GM13977 (cell line): ENCODE results near the gene CD84.
"Not testable (repeated sequence)": the region's sequence is repeated elsewhere in the genome, so short reads cannot be mapped to it uniquely, and the experiment has no call there.

ENCODE experiments used
- DNase-seq: peaks from one replicate; pipeline ENCODE4 v3.0.0; 2012; ENCODE audit warnings: low spot score
- in situ Hi-C: fragments of 300-500 bp; cut with MboI; formaldehyde crosslinking; loops from one replicate; pipeline ENCODE4 v1.12.0; 2022; ENCODE audit warnings: low sequenced_read_pairs, low pct_unique_long_range_greater_than_20kb, mixed read lengths, inconsistent platforms; ENCODE audit not compliant: unreplicated experiment
- TF ChIP-seq, protein P1 (sequence below): IDR thresholded peaks from 2 replicates; pipeline ENCODE4 v1.5.1; 2012; ENCODE audit warnings: mild to moderate bottlenecking, control low read depth; ENCODE audit not compliant: insufficient read depth; ENCODE audit errors: extremely low read depth, missing control alignments

Gene CD84

GRCh38 chr1:160567858-160568682 lies 11.2 kb downstream of the CD84 start:
- no peak for DNase-seq
- in situ Hi-C loops = no loop called here

GRCh38 chr1:160567341-160567740 lies 12.0 kb downstream of the CD84 start:
- TF ChIP-seq, protein P1, sequence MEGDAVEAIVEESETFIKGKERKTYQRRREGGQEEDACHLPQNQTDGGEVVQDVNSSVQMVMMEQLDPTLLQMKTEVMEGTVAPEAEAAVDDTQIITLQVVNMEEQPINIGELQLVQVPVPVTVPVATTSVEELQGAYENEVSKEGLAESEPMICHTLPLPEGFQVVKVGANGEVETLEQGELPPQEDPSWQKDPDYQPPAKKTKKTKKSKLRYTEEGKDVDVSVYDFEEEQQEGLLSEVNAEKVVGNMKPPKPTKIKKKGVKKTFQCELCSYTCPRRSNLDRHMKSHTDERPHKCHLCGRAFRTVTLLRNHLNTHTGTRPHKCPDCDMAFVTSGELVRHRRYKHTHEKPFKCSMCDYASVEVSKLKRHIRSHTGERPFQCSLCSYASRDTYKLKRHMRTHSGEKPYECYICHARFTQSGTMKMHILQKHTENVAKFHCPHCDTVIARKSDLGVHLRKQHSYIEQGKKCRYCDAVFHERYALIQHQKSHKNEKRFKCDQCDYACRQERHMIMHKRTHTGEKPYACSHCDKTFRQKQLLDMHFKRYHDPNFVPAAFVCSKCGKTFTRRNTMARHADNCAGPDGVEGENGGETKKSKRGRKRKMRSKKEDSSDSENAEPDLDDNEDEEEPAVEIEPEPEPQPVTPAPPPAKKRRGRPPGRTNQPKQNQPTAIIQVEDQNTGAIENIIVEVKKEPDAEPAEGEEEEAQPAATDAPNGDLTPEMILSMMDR = no peak
- in situ Hi-C loops = no loop called here

More at GRCh38 chr1:160567858-160568682, 11.2 kb downstream of the CD84 start:
- TF ChIP-seq, protein P1 = no peak

DNA sequence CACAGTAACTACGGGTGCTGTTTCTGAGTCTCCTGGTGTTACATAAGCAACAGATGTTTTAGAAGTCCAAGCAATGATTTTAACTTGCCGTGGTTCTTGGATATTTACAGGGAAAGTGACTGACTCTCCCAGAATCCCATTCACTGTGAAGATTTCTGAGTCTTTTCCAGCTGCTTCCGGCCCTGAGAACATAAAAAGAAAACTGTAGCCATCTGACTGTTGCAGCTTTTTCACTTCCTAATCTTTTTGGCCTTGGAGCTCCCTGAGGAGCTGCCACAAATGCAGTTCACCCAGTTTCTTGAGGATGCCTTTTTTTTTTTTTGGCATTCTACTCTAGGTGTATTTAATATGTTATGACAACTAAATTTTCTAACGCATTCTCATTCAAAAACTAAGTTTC lies 13.7 kb downstream of the CD84 start:
- TF ChIP-seq, protein P1 = no peak
- DNase-seq = no peak
- in situ Hi-C loops = no loop called here

More at GRCh38 chr1:160567341-160567740, 12.0 kb downstream of the CD84 start:
- no peak for DNase-seq

- DNase-seq, in situ Hi-C loops: not testable (repeated sequence)
Observed at GRCh38 chr1:160563230-160563629, 16.1 kb downstream of the CD84 start.

- DNase-seq, in situ Hi-C loops: not testable (repeated sequence)
Observed at GRCh38 chr1:160562745-160563144, 16.6 kb downstream of the CD84 start.

- TF ChIP-seq, protein P1 = no peak
- in situ Hi-C loops = no loop called here
- no peak for DNase-seq
Observed at GRCh38 chr1:160560806-160561205, 18.5 kb downstream of the CD84 start.

GRCh38 chr1:160560045-160560705 lies 19.1 kb downstream of the CD84 start:
- no peak for DNase-seq
- TF ChIP-seq, protein P1 = no peak
- in situ Hi-C loops = no loop called here

GRCh38 chr1:160559437-160559836 lies 19.9 kb downstream of the CD84 start:
- in situ Hi-C loops, DNase-seq: not testable (repeated sequence)
